HepG2 (cell line): ENCODE results near the gene TBC1D22A. TPM values are rescaled to one million over a fixed set of nuclear protein-coding genes. Genes with fewer than 3 reads are reported as not detected.

Experiments used
- ATAC-seq: fragments of 200-7000 bp; cut with Tn5 transposase; 3 replicates; pipeline ENCODE4 v1.9.1; 2020; ENCODE audit warnings: mild to moderate bottlenecking, moderate library complexity
- BruUV-seq: library from RNA; stranded (reverse); fragments of 400-500 nt; replicated peaks from 2 replicates; lab custom pipeline; 2021; lab: Mats Ljungman, UMichigan
- CTCF ChIA-PET: fragments of 300-600 bp; formaldehyde crosslinking; extraction: SDS; loops from one replicate; lab custom pipeline; 2021; ENCODE audit warnings: low total read pairs, inconsistent platforms, low intra/inter-chr PET ratio; lab: Yijun Ruan, JAX
- POLR2A ChIA-PET: fragments of 350-600 bp; sonication (Branson Sonifier 250); formaldehyde crosslinking; loops from one replicate; lab custom pipeline; 2020; ENCODE audit warnings: antibody characterized with exemption, inconsistent platforms; lab: Yijun Ruan, JAX
- DNase-seq: peaks from one replicate; pipeline ENCODE4 v3.0.0-alpha.2; 2015; ENCODE audit warnings: low spot score
- FAIRE-seq: peaks from 3 replicates; lab custom pipeline; 2011; peaks lifted over from hg19 to GRCh38; lab: Jason Lieb, UNC
- H2AFZ ChIP-seq: one replicate; pipeline ENCODE4 v1.6.1; 2011; ENCODE audit warnings: low read length, inconsistent platforms
- H3K27ac ChIP-seq: fragments of 300-600 bp; 3 replicates; pipeline ENCODE4 v1.8.0; 2011; ENCODE audit warnings: mixed run types, mild to moderate bottlenecking, mixed read lengths, low read length, inconsistent platforms; ENCODE audit not compliant: insufficient read depth; ENCODE audit errors: extremely low read length
- H3K27me3 ChIP-seq, 2 experiments: fragments of 200-600 bp in 1 of 2; 2 replicates in 1 of 2; 3 replicates in 1 of 2; pipeline versions ENCODE4 v1.6.0 to v1.8.0; 2011; ENCODE audit warnings: low read length in 2 of 2, mild to moderate bottlenecking in 2 of 2, moderate library complexity in 2 of 2, inconsistent platforms in 1 of 2; ENCODE audit not compliant: insufficient read depth in 2 of 2, control insufficient read depth in 1 of 2
- H3K36me3 ChIP-seq, 2 experiments: fragments of 200-600 bp in 1 of 2; replicated peaks in 1 of 2; 2 replicates in 1 of 2; 3 replicates in 1 of 2; pipeline versions ENCODE4 v1.5.1 to v1.8.0; 2011; ENCODE audit warnings: low read length in 2 of 2, inconsistent platforms in 1 of 2; ENCODE audit not compliant: insufficient read depth in 2 of 2, control insufficient read depth in 1 of 2
- H3K4me1 ChIP-seq: 2 replicates; pipeline ENCODE4 v1.5.1; 2012; ENCODE audit warnings: low read length, inconsistent platforms; ENCODE audit not compliant: insufficient read depth
- H3K4me2 ChIP-seq: 2 replicates; pipeline ENCODE4 v1.6.0; 2011; ENCODE audit warnings: low read depth, low read length, inconsistent platforms
- H3K4me3 ChIP-seq, 3 experiments: fragments of 200-600 bp in 1 of 3; sonication (generic), shearing (Covaris generic) in 1 of 3; replicated peaks in 1 of 3; 2 replicates each; pipeline ENCODE4 v1.5.1; 2011 to 2016; ENCODE audit warnings: low read length in 3 of 3, inconsistent platforms in 2 of 3, low read depth in 2 of 3, mild to moderate bottlenecking in 2 of 3, control low read depth in 1 of 3, mixed read lengths in 1 of 3; ENCODE audit not compliant: insufficient read depth in 1 of 3
- H3K79me2 ChIP-seq: one replicate; pipeline ENCODE4 v1.6.1; 2011; ENCODE audit warnings: low read length, inconsistent platforms; ENCODE audit not compliant: insufficient read depth
- H3K9ac ChIP-seq: 2 replicates; pipeline ENCODE4 v1.6.0; 2011; ENCODE audit warnings: mild to moderate bottlenecking, low read depth, low read length, inconsistent platforms; ENCODE audit not compliant: insufficient read depth
- H3K9me3 ChIP-seq: 2 replicates; pipeline ENCODE4 v1.5.1; 2012; ENCODE audit warnings: mild to moderate bottlenecking, low read length
- H4K20me1 ChIP-seq: 2 replicates; pipeline ENCODE4 v1.6.0; 2011; ENCODE audit warnings: inconsistent platforms, mild to moderate bottlenecking, low read length, moderate library complexity; ENCODE audit not compliant: insufficient read depth
- ARNT ChIP-seq: fragments of 450-650 bp; IDR thresholded peaks from 2 replicates; pipeline ENCODE4 v1.6.1; 2017
- GPN1 ChIP-seq: sonication (generic); formaldehyde crosslinking; IDR thresholded peaks from 2 replicates; pipeline ENCODE4 v1.5.1; 2020; ENCODE audit warnings: missing genetic modification reagents, borderline replicate concordance
- HNRNPLL ChIP-seq: fragments of 200-400 bp; formaldehyde crosslinking; IDR thresholded peaks from 2 replicates; pipeline ENCODE4 v1.6.1; 2017; ENCODE audit warnings: mild to moderate bottlenecking, low read depth, low read length; ENCODE audit not compliant: poor library complexity, severe bottlenecking
- HOXD1 ChIP-seq: sonication (generic); formaldehyde crosslinking; IDR thresholded peaks from 2 replicates; pipeline ENCODE4 v1.5.0; 2020; ENCODE audit warnings: missing genetic modification reagents
- JARID2 ChIP-seq: sonication (generic); formaldehyde crosslinking; IDR thresholded peaks from 2 replicates; pipeline ENCODE4 v1.8.1; 2023; ENCODE audit warnings: missing genetic modification reagents, inconsistent platforms; ENCODE audit not compliant: insufficient replicate concordance
- SOX6 ChIP-seq, 2 experiments: fragments of 450-650 bp in 1 of 2; sonication (generic) in 1 of 2; formaldehyde crosslinking in 1 of 2; IDR thresholded peaks; 2 replicates each; pipeline versions ENCODE4 v1.4.0 to v1.6.1; 2017 to 2020; ENCODE audit warnings: antibody characterized with exemption in 1 of 2, mild to moderate bottlenecking in 1 of 2, missing genetic modification reagents in 1 of 2
- SRF ChIP-seq: IDR thresholded peaks from 2 replicates; pipeline ENCODE4 v1.6.1; 2011; ENCODE audit warnings: mild to moderate bottlenecking, low read depth, low read length, moderate library complexity
- ZNF317 ChIP-seq: sonication (generic); formaldehyde crosslinking; IDR thresholded peaks from 2 replicates; pipeline ENCODE4 v1.5.0; 2020; ENCODE audit warnings: mild to moderate bottlenecking, missing genetic modification reagents
- ZNF430 ChIP-seq: sonication (generic); formaldehyde crosslinking; IDR thresholded peaks from 2 replicates; pipeline ENCODE4 v1.9.0; 2021; ENCODE audit warnings: mild to moderate bottlenecking, missing genetic modification reagents
- ZNF670 ChIP-seq: sonication (generic); formaldehyde crosslinking; IDR thresholded peaks from 2 replicates; pipeline ENCODE4 v1.8.0; 2022; ENCODE audit warnings: mild to moderate bottlenecking, missing genetic modification reagents, borderline replicate concordance
- ZNF773 ChIP-seq: sonication (generic); formaldehyde crosslinking; IDR thresholded peaks from 2 replicates; pipeline ENCODE4 v1.4.0; 2020; ENCODE audit warnings: missing genetic modification reagents, borderline replicate concordance
- WGBS: methylation state at CpG from one replicate; pipeline ENCODE4 v1.1.6; 2017; ENCODE audit warnings: low lambda C conversion rate; 5-methylcytosine and 5-hydroxymethylcytosine counted together
- in situ Hi-C: cut with HindIII; loops from 2 replicates; pipeline ENCODE4 v1.10.0; 2017; ENCODE audit warnings: low pct_unique_long_range_greater_than_20kb; ENCODE audit not compliant: extremely low pct_ligation_motif_present
- intact Hi-C: fragments of 100-400 bp; cut with micrococcal nuclease; formaldehyde crosslinking; loops from one replicate; pipeline ENCODE4 v1.10.0; 2022; ENCODE audit not compliant: unreplicated experiment
- polyA plus RNA-seq, 8 experiments: library from polyadenylated mRNA; depleted of rRNA in 3 of 8; stranded (reverse) in 7 of 8; unstranded in 1 of 8; fragments of >200 nt; fragmentation: Illumina TruSeq in 4 of 8; extraction: Trizol in 4 of 8; gene quantifications; 2 replicates each; pipeline versions ENCODE4 v1.2.1 to v1.2.3, GENCODE V29; 2011 to 2016; ENCODE audit warnings: low read depth in 4 of 8, missing spikeins in 1 of 8, mixed read lengths in 1 of 8; ENCODE audit not compliant: insufficient read depth in 1 of 8
- total RNA-seq, 5 experiments: library from RNA; depleted of rRNA; stranded (reverse); fragments of >200 nt; fragmentation: Illumina TruSeq; extraction: Trizol; gene quantifications; 2 replicates each; pipeline ENCODE4 v1.2.3, GENCODE V29; 2016; ENCODE audit warnings: low read depth in 1 of 5
- TF ChIP-seq, protein P1 (sequence below): sonication (generic); formaldehyde crosslinking; IDR thresholded peaks from 2 replicates; pipeline ENCODE4 v1.8.1; 2023; ENCODE audit warnings: mild to moderate bottlenecking, missing genetic modification reagents, borderline replicate concordance
- TF ChIP-seq, protein P2 (sequence below), 2 experiments: fragments of 450-650 bp in 1 of 2; sonication (generic) in 1 of 2; formaldehyde crosslinking in 1 of 2; IDR thresholded peaks; 2 replicates each; pipeline versions ENCODE4 v1.6.1 to v1.8.0; 2016 to 2022; ENCODE audit warnings: antibody characterized with exemption in 1 of 2, mild to moderate bottlenecking in 1 of 2, missing genetic modification reagents in 1 of 2
- TF ChIP-seq, protein P3 (sequence below): sonication (generic); formaldehyde crosslinking; conservative IDR thresholded peaks from 2 replicates; pipeline ENCODE4 v1.8.0; 2022; ENCODE audit warnings: missing genetic modification reagents

Gene TBC1D22A
- total and polyA plus RNA-seq, 2 of the 13 experiments (the other 11 are each of a cell fraction or from before 2014, with no cell fraction given): 17.3 to 18.0 TPM

DNA sequence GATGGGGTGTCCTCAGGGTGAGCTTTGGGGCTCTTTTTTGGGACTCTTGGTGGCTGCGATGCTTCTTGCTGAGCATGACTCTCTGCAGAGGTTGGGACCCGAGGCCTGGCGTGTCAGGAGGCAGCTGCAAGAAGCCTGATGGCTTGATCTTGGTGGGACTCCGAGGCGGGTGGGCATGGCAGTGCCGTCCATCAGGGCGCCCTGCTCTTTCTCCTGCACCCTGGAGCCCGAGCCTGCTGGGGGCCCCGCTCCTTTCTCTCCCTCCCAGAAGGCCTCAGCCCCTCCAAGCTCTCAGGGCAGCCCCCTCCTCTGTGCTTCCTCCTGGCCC is 432.7 kb downstream of the TBC1D22A start:
- Histone ChIP-seq H3K4me3 (no peak overlapping the region), H3K4me2 (no peak overlapping the region), H3K27me3 (peaks cover 3 to 44% of the 10 kb centered on the region in 2 experiments; a peak in 3 of 5 replicates), H2AFZ (no peak overlapping the region), H3K4me1 (no peaks in the 10 kb centered on the region), H3K36me3 (no peaks in the 10 kb centered on the region), H3K9me3 (no peaks in the 10 kb centered on the region), H4K20me1 (no peaks in the 10 kb centered on the region), H3K9ac (no peak overlapping the region), H3K27ac (no peak overlapping the region), H3K79me2 (no peaks in the 10 kb centered on the region)
- ATAC-seq (no peak), FAIRE-seq (no peak), DNase-seq (no peak)
- no CpG with 5 or more reads among the region's 9 CpGs for WGBS
- ChIA-PET CTCF (no interaction called here), POLR2A (no interaction called here)
- in situ Hi-C loops: no loop called here
- intact Hi-C loops: no loop called here
- TF ChIP-seq ZNF317 (CRISPR knock-in tag) (no peak), HNRNPLL (no peak), GPN1 (CRISPR knock-in tag) (no peak), HOXD1 (no peak), JARID2 (CRISPR knock-in tag) (no peak), ZNF430 (CRISPR knock-in tag) (no peak), ARNT (no peak), SOX6 (IDR thresholded peaks at IDR 0.05) (no peak), SOX6 (CRISPR knock-in tag; IDR thresholded peaks at IDR 0.05) (no peak), ZNF773 (CRISPR knock-in tag) (no peak), SRF (no peak), ZNF670 (CRISPR knock-in tag) (no peak)
- TF ChIP-seq, protein P1, sequence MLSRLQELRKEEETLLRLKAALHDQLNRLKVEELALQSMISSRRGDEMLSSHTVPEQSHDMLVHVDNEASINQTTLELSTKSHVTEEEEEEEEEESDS (CRISPR knock-in tag): no peak
- TF ChIP-seq, protein P2, sequence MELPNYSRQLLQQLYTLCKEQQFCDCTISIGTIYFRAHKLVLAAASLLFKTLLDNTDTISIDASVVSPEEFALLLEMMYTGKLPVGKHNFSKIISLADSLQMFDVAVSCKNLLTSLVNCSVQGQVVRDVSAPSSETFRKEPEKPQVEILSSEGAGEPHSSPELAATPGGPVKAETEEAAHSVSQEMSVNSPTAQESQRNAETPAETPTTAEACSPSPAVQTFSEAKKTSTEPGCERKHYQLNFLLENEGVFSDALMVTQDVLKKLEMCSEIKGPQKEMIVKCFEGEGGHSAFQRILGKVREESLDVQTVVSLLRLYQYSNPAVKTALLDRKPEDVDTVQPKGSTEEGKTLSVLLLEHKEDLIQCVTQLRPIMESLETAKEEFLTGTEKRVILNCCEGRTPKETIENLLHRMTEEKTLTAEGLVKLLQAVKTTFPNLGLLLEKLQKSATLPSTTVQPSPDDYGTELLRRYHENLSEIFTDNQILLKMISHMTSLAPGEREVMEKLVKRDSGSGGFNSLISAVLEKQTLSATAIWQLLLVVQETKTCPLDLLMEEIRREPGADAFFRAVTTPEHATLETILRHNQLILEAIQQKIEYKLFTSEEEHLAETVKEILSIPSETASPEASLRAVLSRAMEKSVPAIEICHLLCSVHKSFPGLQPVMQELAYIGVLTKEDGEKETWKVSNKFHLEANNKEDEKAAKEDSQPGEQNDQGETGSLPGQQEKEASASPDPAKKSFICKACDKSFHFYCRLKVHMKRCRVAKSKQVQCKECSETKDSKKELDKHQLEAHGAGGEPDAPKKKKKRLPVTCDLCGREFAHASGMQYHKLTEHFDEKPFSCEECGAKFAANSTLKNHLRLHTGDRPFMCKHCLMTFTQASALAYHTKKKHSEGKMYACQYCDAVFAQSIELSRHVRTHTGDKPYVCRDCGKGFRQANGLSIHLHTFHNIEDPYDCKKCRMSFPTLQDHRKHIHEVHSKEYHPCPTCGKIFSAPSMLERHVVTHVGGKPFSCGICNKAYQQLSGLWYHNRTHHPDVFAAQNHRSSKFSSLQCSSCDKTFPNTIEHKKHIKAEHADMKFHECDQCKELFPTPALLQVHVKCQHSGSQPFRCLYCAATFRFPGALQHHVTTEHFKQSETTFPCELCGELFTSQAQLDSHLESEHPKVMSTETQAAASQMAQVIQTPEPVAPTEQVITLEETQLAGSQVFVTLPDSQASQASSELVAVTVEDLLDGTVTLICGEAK (IDR thresholded peaks at IDR 0.05): no peak
- TF ChIP-seq, protein P2 (CRISPR knock-in tag; IDR thresholded peaks at IDR 0.05): no peak
- TF ChIP-seq, protein P3, sequence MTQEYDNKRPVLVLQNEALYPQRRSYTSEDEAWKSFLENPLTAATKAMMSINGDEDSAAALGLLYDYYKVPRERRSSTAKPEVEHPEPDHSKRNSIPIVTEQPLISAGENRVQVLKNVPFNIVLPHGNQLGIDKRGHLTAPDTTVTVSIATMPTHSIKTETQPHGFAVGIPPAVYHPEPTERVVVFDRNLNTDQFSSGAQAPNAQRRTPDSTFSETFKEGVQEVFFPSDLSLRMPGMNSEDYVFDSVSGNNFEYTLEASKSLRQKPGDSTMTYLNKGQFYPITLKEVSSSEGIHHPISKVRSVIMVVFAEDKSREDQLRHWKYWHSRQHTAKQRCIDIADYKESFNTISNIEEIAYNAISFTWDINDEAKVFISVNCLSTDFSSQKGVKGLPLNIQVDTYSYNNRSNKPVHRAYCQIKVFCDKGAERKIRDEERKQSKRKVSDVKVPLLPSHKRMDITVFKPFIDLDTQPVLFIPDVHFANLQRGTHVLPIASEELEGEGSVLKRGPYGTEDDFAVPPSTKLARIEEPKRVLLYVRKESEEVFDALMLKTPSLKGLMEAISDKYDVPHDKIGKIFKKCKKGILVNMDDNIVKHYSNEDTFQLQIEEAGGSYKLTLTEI (CRISPR knock-in tag): no peak
- no TSS peak for BruUV-seq
